ENCODE data around the gene ASXL2.

GRCh38 chr2:25816249-25816648 lies 62.0 kb downstream of the ASXL2 start:
- TF ChIP-seq CTCF (IDR thresholded peaks at IDR 0.05) (no peak), POLR2A (IDR thresholded peaks at IDR 0.05) (no peak)
